GM12878 (cell line): Measurements from ENCODE around the gene DGKA. TPM values are rescaled to one million over a fixed set of nuclear protein-coding genes. Genes with fewer than 3 reads are reported as not detected.
A peak's percentile ranks its signal among the peaks of the same experiment; 100 is the strongest.

ENCODE experiments used
- ATAC-seq: fragments of 200-7000 bp; cut with Tn5 transposase; 3 replicates; pipeline ENCODE4 v1.9.1; 2020; ENCODE audit warnings: mild to moderate bottlenecking, moderate library complexity
- BruUV-seq: library from RNA; stranded (reverse); fragments of 400-500 nt; replicated peaks from 2 replicates; lab custom pipeline; 2021; lab: Mats Ljungman, UMichigan
- CTCF ChIA-PET: fragments of 300-600 bp; sonication (Branson Sonifier 250); formaldehyde crosslinking; extraction: SDS; loops from one replicate; lab custom pipeline; 2021; ENCODE audit warnings: inconsistent platforms; lab: Yijun Ruan, JAX
- POLR2A ChIA-PET: fragments of 350-600 bp; formaldehyde crosslinking; extraction: SDS; loops from one replicate; lab custom pipeline; 2021; ENCODE audit warnings: inconsistent platforms; lab: Charles Lee
- RAD21 ChIA-PET: fragments of 300-600 bp; sonication (Branson Sonifier 250); formaldehyde crosslinking; loops from one replicate; lab custom pipeline; 2023; ENCODE audit warnings: antibody characterized with exemption; ENCODE audit not compliant: unreplicated experiment; lab: Charles Lee
- SMC1A ChIA-PET: fragments of 300-600 bp; sonication (Branson Sonifier 250); formaldehyde crosslinking; loops from one replicate; lab custom pipeline; 2023; ENCODE audit not compliant: unreplicated experiment, uncharacterized antibody; lab: Charles Lee
- DNase-seq: peaks from one replicate; pipeline ENCODE4 v3.0.0-alpha.2; 2011; ENCODE audit warnings: low read depth, low spot score
- FAIRE-seq: peaks from 3 replicates; lab custom pipeline; 2011; peaks lifted over from hg19 to GRCh38; lab: Jason Lieb, UNC
- H2AFZ ChIP-seq: 2 replicates; pipeline ENCODE4 v1.6.0; 2011; ENCODE audit warnings: low read depth, low read length, control low read depth; ENCODE audit not compliant: control insufficient read depth
- H3K27ac ChIP-seq: 2 replicates; pipeline ENCODE4 v1.5.1; 2011; ENCODE audit warnings: control low read depth; ENCODE audit not compliant: control insufficient read depth, insufficient read depth
- H3K27me3 ChIP-seq, 2 experiments: replicated peaks in 1 of 2; 2 replicates each; pipeline versions ENCODE4 v1.6.0 to v1.6.1; 2011; ENCODE audit warnings: low read length in 1 of 2; ENCODE audit not compliant: control insufficient read depth in 2 of 2, insufficient read depth in 2 of 2
- H3K36me3 ChIP-seq, 2 experiments: 2 replicates each; pipeline ENCODE4 v1.5.1; 2011; ENCODE audit warnings: low read length in 1 of 2; ENCODE audit not compliant: control insufficient read depth in 2 of 2, insufficient read depth in 2 of 2
- H3K4me1 ChIP-seq: 2 replicates; pipeline ENCODE4 v1.6.1; 2011; ENCODE audit warnings: mild to moderate bottlenecking, low read length, moderate library complexity, mixed read lengths; ENCODE audit not compliant: control insufficient read depth, insufficient read depth
- H3K4me2 ChIP-seq: 2 replicates; pipeline ENCODE4 v1.6.0; 2011; ENCODE audit warnings: control low read depth; ENCODE audit not compliant: control insufficient read depth, insufficient read depth
- H3K4me3 ChIP-seq: fragments of 200-600 bp; sonication (generic); 2 replicates; pipeline ENCODE4 v1.5.1; 2016
- H3K79me2 ChIP-seq: 2 replicates; pipeline ENCODE4 v1.6.0; 2011; ENCODE audit warnings: low read length; ENCODE audit not compliant: control insufficient read depth, insufficient read depth
- H3K9ac ChIP-seq: 2 replicates; pipeline ENCODE4 v1.8.0; 2011; ENCODE audit warnings: low read length, control low read depth, mixed read lengths; ENCODE audit not compliant: control insufficient read depth, insufficient read depth
- H3K9me3 ChIP-seq: replicated peaks from 3 replicates; pipeline ENCODE4 v1.5.1; 2011; ENCODE audit warnings: mild to moderate bottlenecking, low read length; ENCODE audit not compliant: control insufficient read depth, insufficient read depth
- H4K20me1 ChIP-seq: 2 replicates; pipeline ENCODE4 v1.6.0; 2011; ENCODE audit not compliant: control insufficient read depth, insufficient read depth
- CREB1 ChIP-seq: IDR thresholded peaks from 2 replicates; pipeline ENCODE4 v1.6.1; 2012; ENCODE audit warnings: low read depth, mild to moderate bottlenecking, inconsistent platforms
- CTCF ChIP-seq, 3 experiments: IDR thresholded peaks in 2 of 3; conservative IDR thresholded peaks in 1 of 3; 2 replicates each; pipeline ENCODE4 v1.5.1; 2011; ENCODE audit warnings: low read depth in 3 of 3, low read length in 3 of 3, mild to moderate bottlenecking in 3 of 3, control low read depth in 2 of 3, moderate library complexity in 2 of 3, inconsistent platforms in 1 of 3, mixed read lengths in 1 of 3; ENCODE audit not compliant: control insufficient read depth in 2 of 3, insufficient read depth in 1 of 3; ENCODE audit errors: extremely low read depth in 1 of 3
- ETV6 ChIP-seq, 2 experiments: fragments of 450-650 bp in 1 of 2; IDR thresholded peaks in 1 of 2; conservative IDR thresholded peaks in 1 of 2; 2 replicates each; pipeline ENCODE4 v1.6.1; 2014; ENCODE audit warnings: antibody characterized with exemption in 1 of 2, borderline replicate concordance in 1 of 2, low read depth in 1 of 2, mild to moderate bottlenecking in 1 of 2, moderate library complexity in 1 of 2
- EZH2 ChIP-seq: IDR thresholded peaks from 2 replicates; pipeline ENCODE4 v1.6.1; 2012; ENCODE audit warnings: low read depth, mild to moderate bottlenecking, control low read depth, inconsistent platforms, low read length, borderline replicate concordance; ENCODE audit not compliant: control insufficient read depth
- GABPA ChIP-seq: IDR thresholded peaks from 2 replicates; pipeline ENCODE4 v1.6.1; 2014; ENCODE audit warnings: antibody characterized with exemption, low read depth, mild to moderate bottlenecking, inconsistent platforms
- LARP7 ChIP-seq: fragments of 450-650 bp; IDR thresholded peaks from 2 replicates; pipeline ENCODE4 v1.6.1; 2017; ENCODE audit warnings: mild to moderate bottlenecking
- MEF2B ChIP-seq: fragments of 450-650 bp; IDR thresholded peaks from 2 replicates; pipeline ENCODE4 v1.6.1; 2018; ENCODE audit warnings: mild to moderate bottlenecking, moderate library complexity; ENCODE audit not compliant: partially characterized antibody, poor library complexity, severe bottlenecking
- NFYA ChIP-seq: IDR thresholded peaks from 2 replicates; pipeline ENCODE4 v1.6.1; 2011; ENCODE audit warnings: low read depth, mild to moderate bottlenecking, low read length, improper control_type of control experiment, borderline replicate concordance
- PAX8 ChIP-seq: fragments of 450-650 bp; IDR thresholded peaks from 2 replicates; pipeline ENCODE4 v1.6.1; 2017; ENCODE audit warnings: mild to moderate bottlenecking, moderate library complexity
- PML ChIP-seq: IDR thresholded peaks from 2 replicates; pipeline ENCODE4 v1.6.1; 2012; ENCODE audit warnings: low read length, inconsistent platforms
- POU2F2 ChIP-seq: IDR thresholded peaks from 3 replicates; pipeline ENCODE4 v1.6.1; 2011; ENCODE audit warnings: low read depth, mild to moderate bottlenecking, low read length, borderline replicate concordance
- RAD21 ChIP-seq: IDR thresholded peaks from 2 replicates; pipeline ENCODE4 v1.6.1; 2011; ENCODE audit warnings: mild to moderate bottlenecking, low read depth, low read length, moderate library complexity; ENCODE audit not compliant: insufficient read depth
- SMC3 ChIP-seq: IDR thresholded peaks from 2 replicates; pipeline ENCODE4 v1.6.1; 2011; ENCODE audit warnings: low read length, improper control_type of control experiment, borderline replicate concordance
- STAT3 ChIP-seq: IDR thresholded peaks from 2 replicates; pipeline ENCODE4 v1.6.1; 2011; ENCODE audit warnings: low read depth, low read length, improper control_type of control experiment
- TCF12 ChIP-seq: IDR thresholded peaks from 2 replicates; pipeline ENCODE4 v1.6.1; 2011; ENCODE audit warnings: low read depth, mild to moderate bottlenecking, low read length
- USF2 ChIP-seq: IDR thresholded peaks from 2 replicates; pipeline ENCODE4 v1.6.1; 2011; ENCODE audit warnings: low read depth, low read length, improper control_type of control experiment, borderline replicate concordance
- WGBS: methylation state at CpG from one replicate; pipeline ENCODE4 v1.1.6; 2016; ENCODE audit warnings: low lambda C conversion rate; ENCODE audit not compliant: insufficient replicate concordance, insufficient coverage; ENCODE audit errors: missing lambda C conversion rate; 5-methylcytosine and 5-hydroxymethylcytosine counted together
- in situ Hi-C: fragments of 300-500 bp; cut with MboI; formaldehyde crosslinking; loops from 9 replicates; pipeline ENCODE4 v1.14.3; 2018; ENCODE audit warnings: mixed read lengths
- intact Hi-C: fragments of 100-400 bp; cut with micrococcal nuclease; formaldehyde crosslinking; loops from one replicate; pipeline ENCODE4 v1.14.2; 2022; ENCODE audit not compliant: unreplicated experiment
- polyA plus RNA-seq, 11 experiments: library from polyadenylated mRNA; depleted of rRNA in 4 of 11; unstranded in 6 of 11; stranded (reverse) in 5 of 11; fragments of >200 nt; fragmentation: Nextera tagmentation in 4 of 11; fragmentation: Illumina TruSeq in 1 of 11; extraction: Ambion mirVana in 4 of 11; extraction: Trizol in 1 of 11; gene quantifications; 1 replicate in 1 of 11; 2 replicates in 10 of 11; pipeline versions ENCODE4 v1.2.1 to v1.2.3, GENCODE V29; 2011 to 2016; ENCODE audit warnings: inconsistent platforms in 2 of 11, missing spikeins in 2 of 11, low read depth in 1 of 11
- total RNA-seq, 4 experiments: library from RNA; depleted of rRNA in 3 of 4; stranded (reverse); fragments of >200 nt in 3 of 4; fragmentation: Illumina TruSeq in 1 of 4; extraction: Trizol in 1 of 4; gene quantifications; 2 replicates each; pipeline versions ENCODE4 v1.2.1 to v1.2.3, GENCODE V29; 2013 to 2021
- TF ChIP-seq, protein P1 (sequence below): IDR thresholded peaks from 2 replicates; pipeline ENCODE4 v1.6.1; 2012; ENCODE audit warnings: low read depth, low read length, improper control_type of control experiment

DGKA gene
- total and polyA plus RNA-seq, 10 of the 15 experiments (the other 5 are each of a cell fraction or from before 2014, with no cell fraction given) = 14.0 to 65.5 (median 37.1) TPM

- peak overlapping the region; percentile 74 for H3K4me3 ChIP-seq
- no peaks in the 10 kb centered on the region for H3K79me2 ChIP-seq
- DNase-seq = no peak
- peak; percentile 62 for ATAC-seq
- BruUV-seq = TSS peak; percentile 88
- 32% methylated on average over 14 of the region's 14 CpGs for WGBS
- no peak overlapping the region; the same call in 1 of the 2 replicates for H2AFZ ChIP-seq
- no peaks in the 10 kb centered on the region for H4K20me1 ChIP-seq
- FAIRE-seq = peak; percentile 73
- peaks cover 3 to 15% of the 10 kb centered on the region in 2 experiments for H3K36me3 ChIP-seq
- H3K27me3 ChIP-seq = no peaks in the 10 kb centered on the region
- H3K9ac ChIP-seq = peak overlapping the region; percentile 72
- peak overlapping the region; percentile 88 for H3K4me2 ChIP-seq
- in situ Hi-C loops (no loop called here), intact Hi-C loops (loop anchor here (1.0 to 5.0 kb wide), 3 partner anchors 33 to 121 kb away; partner anchors contain the start of genes RPL41, RPS26 and ZC3H10)
- POLR2A ChIA-PET = interaction anchor here (0.5 to 2.6 kb wide), 15 partner anchors 11 to 192 kb away, joined by 3 to 46 read pairs (median 6); partner anchors contain the start of genes PYM1, RAB5B and ZC3H10
- no peaks in the 10 kb centered on the region for H3K9me3 ChIP-seq
- SMC1A ChIA-PET = interaction anchor here (0.7 to 4.2 kb wide), 15 partner anchors 11 to 267 kb away, joined by 3 to 52 read pairs (median 5); partner anchors contain the start of genes PYM1, RAB5B and ZC3H10
- CTCF ChIA-PET = interaction anchor here (0.5 to 6.0 kb wide), 47 partner anchors 9 to 351 kb away, joined by 3 to 107 read pairs (median 5); partner anchors contain the start of genes DGKA, DNAJC14, ORMDL2 and PA2G4
- peaks cover 3% of the 10 kb centered on the region; the same call in 1 of the 2 replicates for H3K4me1 ChIP-seq
- RAD21 ChIA-PET = interaction anchor here (0.8 to 4.8 kb wide), 21 partner anchors 8 to 281 kb away, joined by 3 to 44 read pairs (median 10); partner anchors contain the start of genes PA2G4 and RAB5B
- H3K27ac ChIP-seq = no peak overlapping the region
- TF ChIP-seq RAD21 (peak; percentile 89), CREB1 (no peak), MEF2B (no peak), ETV6 (conservative IDR thresholded peaks at IDR 0.05 in 1 of 2, IDR thresholded peaks at IDR 0.05 in 1 of 2; ENCODE audit: borderline replicate concordance in 1 of 2, low read depth in 1 of 2) (no peak), STAT3 (no peak), GABPA (no peak), USF2 (no peak), TCF12 (no peak), PML (peak; percentile 16; the same call in 1 of the 2 replicates), NFYA (no peak), EZH2 (no peak), POU2F2 (no peak), SMC3 (peak; percentile 64; the same call in 1 of the 2 replicates), PAX8 (no peak), LARP7 (no peak), CTCF (IDR thresholded peaks at IDR 0.05 in 2 of 3, conservative IDR thresholded peaks at IDR 0.05 in 1 of 3; ENCODE audit: control insufficient read depth in 2 of 3, extremely low read depth in 1 of 3, insufficient read depth in 1 of 3, low read depth in 3 of 3, low read length in 3 of 3) (peak; percentile 76 to 91 (median 79))
- TF ChIP-seq, protein P1, sequence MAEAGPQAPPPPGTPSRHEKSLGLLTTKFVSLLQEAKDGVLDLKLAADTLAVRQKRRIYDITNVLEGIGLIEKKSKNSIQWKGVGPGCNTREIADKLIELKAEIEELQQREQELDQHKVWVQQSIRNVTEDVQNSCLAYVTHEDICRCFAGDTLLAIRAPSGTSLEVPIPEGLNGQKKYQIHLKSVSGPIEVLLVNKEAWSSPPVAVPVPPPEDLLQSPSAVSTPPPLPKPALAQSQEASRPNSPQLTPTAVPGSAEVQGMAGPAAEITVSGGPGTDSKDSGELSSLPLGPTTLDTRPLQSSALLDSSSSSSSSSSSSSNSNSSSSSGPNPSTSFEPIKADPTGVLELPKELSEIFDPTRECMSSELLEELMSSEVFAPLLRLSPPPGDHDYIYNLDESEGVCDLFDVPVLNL = no peak
Measured at GRCh38 chr12:55996201-55996714, 65.3 kb downstream of the DGKA start.
